Gastroesophageal sphincter (tissue), 4 donors: ENCODE results near the gene HOXC12. TPM values are rescaled to one million over a fixed set of nuclear protein-coding genes. Genes with fewer than 3 reads are reported as not detected.

ENCODE experiments used
- ATAC-seq: fragments of 150-250 bp; one replicate; pipeline ENCODE4 v1.9.1; 2016; ENCODE audit warnings: mild to moderate bottlenecking, moderate library complexity
- H3K27ac ChIP-seq, 4 donors: fragments of 200-600 bp; sonication (generic) in 3 of 4; 1 replicate in 3 of 4; 2 replicates in 1 of 4; pipeline ENCODE4 v1.5.1; 2016 to 2019
- H3K27me3 ChIP-seq: fragments of 200-600 bp; sonication (generic); one replicate; pipeline ENCODE4 v1.5.1; 2019
- H3K36me3 ChIP-seq, 2 donors: fragments of 200-600 bp; sonication (generic); one replicate each; pipeline ENCODE4 v1.5.1; 2019; ENCODE audit warnings: control low read depth in 1 of 2
- H3K4me1 ChIP-seq, 3 donors: fragments of 200-600 bp; sonication (generic); 1 replicate in 2 of 3; 2 replicates in 1 of 3; pipeline ENCODE4 v1.5.1; 2016 to 2019; ENCODE audit warnings: control low read depth in 2 of 3
- H3K4me3 ChIP-seq, 2 donors: fragments of 200-600 bp; sonication (generic); one replicate each; pipeline ENCODE4 v1.5.1; 2019; ENCODE audit warnings: mild to moderate bottlenecking in 1 of 2, moderate library complexity in 1 of 2
- H3K9me3 ChIP-seq, 3 donors: fragments of 200-600 bp; sonication (generic); one replicate each; pipeline ENCODE4 v1.5.1; 2017 to 2019; ENCODE audit warnings: control low read depth in 2 of 3
- CTCF ChIP-seq, 4 experiments: fragments of 200-600 bp in 2 of 4; fragments of 450-650 bp in 2 of 4; sonication (generic) in 1 of 4; IDR thresholded peaks; one replicate each; pipeline ENCODE4 v1.5.1; 2017 to 2019; ENCODE audit warnings: antibody characterized with exemption in 4 of 4, mild to moderate bottlenecking in 2 of 4, moderate library complexity in 2 of 4
- EP300 ChIP-seq: sonication (generic); formaldehyde crosslinking; IDR thresholded peaks from one replicate; pipeline ENCODE4 v1.6.1; 2017; ENCODE audit warnings: antibody characterized with exemption, mild to moderate bottlenecking
- POLR2A ChIP-seq, 2 donors: fragments of 450-650 bp; IDR thresholded peaks; one replicate each; pipeline ENCODE4 v1.6.1; 2017; ENCODE audit warnings: antibody characterized with exemption in 2 of 2, mild to moderate bottlenecking in 2 of 2, moderate library complexity in 1 of 2
- POLR2AphosphoS5 ChIP-seq: sonication (generic); formaldehyde crosslinking; IDR thresholded peaks from one replicate; pipeline ENCODE4 v1.6.1; 2017; ENCODE audit warnings: antibody characterized with exemption
- WGBS, 2 donors: methylation state at CpG; one replicate each; pipeline ENCODE4 v1.1.5; 2018; ENCODE audit warnings: low coverage in 1 of 2; 5-methylcytosine and 5-hydroxymethylcytosine counted together
- total RNA-seq, 4 donors: library from RNA; depleted of rRNA; stranded (reverse); fragments of >200 nt; gene quantifications; one replicate each; pipeline ENCODE4 v1.1.0, GENCODE V29; 2016

The HOXC12 gene
- total RNA-seq, 4 donors from 2014 or later = not detected

GRCh38 chr12:53997204-53998109 lies 42.8 kb downstream of the HOXC12 start:
- Histone ChIP-seq H3K27ac (no peak overlapping the region), H3K4me1 (peaks cover 0 to 53% (median 34%) of the 10 kb centered on the region in 3 donors), H3K4me3 (no peak overlapping the region), H3K9me3 (no peaks in the 10 kb centered on the region), H3K27me3 (peaks cover 100% of the 10 kb centered on the region), H3K36me3 (no peaks in the 10 kb centered on the region)
- TF ChIP-seq POLR2A (IDR thresholded peaks at IDR 0.05) = no peak
- no peak for TF ChIP-seq POLR2AphosphoS5
- no peak for TF ChIP-seq CTCF (IDR thresholded peaks at IDR 0.05)
- no peak for TF ChIP-seq EP300
- WGBS, 2 donors = 18 to 26% methylated on average over 16 to 24 of the region's 35 CpGs
- no peak for ATAC-seq

GRCh38 chr12:53998110-53998899 lies 43.6 kb downstream of the HOXC12 start:
- no peak overlapping the region for H3K4me3 ChIP-seq
- 9 to 17% methylated on average over 1 to 6 of the region's 11 CpGs for WGBS, 2 donors
- H3K9me3 ChIP-seq = no peaks in the 10 kb centered on the region
- H3K27ac ChIP-seq = no peak overlapping the region
- H3K27me3 ChIP-seq = peaks cover 100% of the 10 kb centered on the region
- no peaks in the 10 kb centered on the region for H3K36me3 ChIP-seq
- TF ChIP-seq CTCF (IDR thresholded peaks at IDR 0.05) (no peak), POLR2AphosphoS5 (no peak), POLR2A (IDR thresholded peaks at IDR 0.05) (no peak), EP300 (no peak)
- peaks cover 0 to 53% (median 34%) of the 10 kb centered on the region in 3 donors for H3K4me1 ChIP-seq
- no peak for ATAC-seq

GRCh38 chr12:53998900-53999236 lies 44.2 kb downstream of the HOXC12 start:
- no peak overlapping the region for H3K4me3 ChIP-seq
- no peak overlapping the region for H3K27ac ChIP-seq

GRCh38 chr12:53999559-54000115 lies 44.9 kb downstream of the HOXC12 start:
- peaks cover 100% of the 10 kb centered on the region for H3K27me3 ChIP-seq
- no peaks in the 10 kb centered on the region for H3K36me3 ChIP-seq
- no peak overlapping the region for H3K27ac ChIP-seq
- H3K4me1 ChIP-seq = peaks cover 0 to 43% (median 26%) of the 10 kb centered on the region in 3 donors
- H3K4me3 ChIP-seq = peak overlapping the region in 1 of 2 donors; percentile 39
- ATAC-seq = no peak
- 2 to 5% methylated on average over 12 to 14 of the region's 35 CpGs for WGBS, 2 donors
- no peaks in the 10 kb centered on the region for H3K9me3 ChIP-seq
- TF ChIP-seq POLR2A (IDR thresholded peaks at IDR 0.05) = no peak
- no peak for TF ChIP-seq POLR2AphosphoS5
- TF ChIP-seq CTCF (IDR thresholded peaks at IDR 0.05) = no peak
- no peak for TF ChIP-seq EP300

More at GRCh38 chr12:53998900-53999236, 44.2 kb downstream of the HOXC12 start:
- Histone ChIP-seq H3K9me3 (no peaks in the 10 kb centered on the region), H3K4me1 (peaks cover 0 to 51% (median 34%) of the 10 kb centered on the region in 3 donors), H3K36me3 (no peaks in the 10 kb centered on the region), H3K27me3 (peaks cover 100% of the 10 kb centered on the region)
- TF ChIP-seq POLR2A (IDR thresholded peaks at IDR 0.05) = no peak
- TF ChIP-seq CTCF (IDR thresholded peaks at IDR 0.05) = no peak
- TF ChIP-seq EP300 = no peak
- no peak for TF ChIP-seq POLR2AphosphoS5
- ATAC-seq = no peak
- 6 to 8% methylated on average over 10 to 12 of the region's 13 CpGs for WGBS, 2 donors
